Heart left ventricle (tissue), 13 donors: Measurements from ENCODE around the gene DYSF.

Experiments
- CTCF ChIP-seq, 12 donors: fragments of 200-600 bp; sonication (generic) in 4 of 12; IDR thresholded peaks; one replicate each; pipeline versions ENCODE4 v1.5.0 to v1.8.0; 2018 to 2022; ENCODE audit warnings: antibody characterized with exemption in 12 of 12, mild to moderate bottlenecking in 5 of 12
- POLR2A ChIP-seq, 2 donors: fragments of 450-650 bp; IDR thresholded peaks; one replicate each; pipeline ENCODE4 v1.6.1; 2017; ENCODE audit warnings: antibody characterized with exemption in 2 of 2, mild to moderate bottlenecking in 2 of 2, moderate library complexity in 2 of 2
- donor health status: ischemic (EF 13 %, LVEDD 7.1; RV severe dilation, severe dysfunction).
- donor health status: DM: no; HTN: yes; CAD: no.
- donor health status: DM: no; HTN: no; CAD: no.
- donor health status: ischemic (EF 25% LVEDD 6.9; RV normal size, moderate dysfunction).
- donor health status: ischemic (EF 25% LVEDD 5.7; RV mildly dilated, moderate dysfunction).
- donor health status: ischemic (EF 35%, LVEDD 5.7; RV mildly dilated, moderate dysfunction).
- donor health status: nonischemic (EF 11% LVEDD 7.7; RV severe dilation, severe dysfunction).
- donor health status: DM: yes; HTN: yes; CAD: no.
- donor health status: PGD.
- donor health status: ischemic (EF 29% LVEDD 5.4; RV normal size, mild dysfunction).
- donor health status: nonischemic (EF 23%, LVEDD 6.1; RV moderate dilation, normal function).

DNA sequence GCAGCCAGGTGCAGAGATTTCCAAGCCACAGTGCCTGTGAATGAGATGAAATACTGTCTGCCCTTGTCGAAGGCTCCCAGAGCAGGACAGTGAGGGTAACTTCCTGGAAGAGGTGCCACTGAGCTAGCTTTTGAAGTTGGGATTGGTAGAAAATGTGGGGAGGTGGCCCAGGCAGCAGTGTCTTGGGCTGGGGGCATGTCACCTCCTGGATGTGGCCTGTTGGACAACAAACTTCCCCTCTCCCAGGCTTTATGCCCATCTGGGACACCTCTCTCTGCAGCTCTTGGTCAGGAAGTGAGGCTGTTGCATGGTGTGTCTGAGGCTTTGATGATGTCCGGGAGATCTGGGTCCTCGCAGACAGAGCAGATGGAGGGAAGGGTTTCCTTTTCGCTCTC lies 151.4 kb downstream of the DYSF start:
- TF ChIP-seq CTCF (IDR thresholded peaks at IDR 0.05) (no peak), POLR2A (IDR thresholded peaks at IDR 0.05) (no peak)
